NCI-H526 treated with DMSO at 0.1 percent for 48 hours (cell line): ENCODE data around the gene FMNL1.

Source experiments
- DNase-seq: peaks from one replicate; lab custom pipeline; 2025; lab: John Stamatoyannopoulos, UW

Gene FMNL1

GRCh38 chr17:45222289-45222995, 757 bp downstream of the FMNL1 start:
- DNase-seq, result no peak

- no peak for DNase-seq
Measured at GRCh38 chr17:45222996-45223538, 1.4 kb downstream of the FMNL1 start.

- DNase-seq, result no peak
Measured at GRCh38 chr17:45223539-45224528, 2.1 kb downstream of the FMNL1 start.

DNA sequence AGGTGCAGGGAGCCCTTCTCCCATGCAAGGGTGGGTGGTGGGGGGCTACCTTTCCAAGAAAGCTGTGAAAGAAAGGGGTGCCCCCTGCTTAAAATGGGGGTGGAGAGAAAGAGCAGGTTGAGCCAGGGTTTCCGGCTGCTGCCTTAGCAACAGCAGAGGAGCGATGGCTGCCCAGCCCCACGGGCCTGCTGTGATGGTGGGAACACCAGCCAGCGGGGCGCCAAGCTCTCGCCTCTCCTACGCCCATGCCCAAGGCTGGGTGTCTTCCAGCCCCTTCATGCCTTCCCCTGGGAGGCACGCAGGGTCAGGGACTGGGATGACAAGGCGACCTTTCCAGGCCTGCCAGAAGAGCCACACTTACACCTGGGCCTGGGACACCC, 3.0 kb downstream of the FMNL1 start:
- DNase-seq, result no peak

DNA sequence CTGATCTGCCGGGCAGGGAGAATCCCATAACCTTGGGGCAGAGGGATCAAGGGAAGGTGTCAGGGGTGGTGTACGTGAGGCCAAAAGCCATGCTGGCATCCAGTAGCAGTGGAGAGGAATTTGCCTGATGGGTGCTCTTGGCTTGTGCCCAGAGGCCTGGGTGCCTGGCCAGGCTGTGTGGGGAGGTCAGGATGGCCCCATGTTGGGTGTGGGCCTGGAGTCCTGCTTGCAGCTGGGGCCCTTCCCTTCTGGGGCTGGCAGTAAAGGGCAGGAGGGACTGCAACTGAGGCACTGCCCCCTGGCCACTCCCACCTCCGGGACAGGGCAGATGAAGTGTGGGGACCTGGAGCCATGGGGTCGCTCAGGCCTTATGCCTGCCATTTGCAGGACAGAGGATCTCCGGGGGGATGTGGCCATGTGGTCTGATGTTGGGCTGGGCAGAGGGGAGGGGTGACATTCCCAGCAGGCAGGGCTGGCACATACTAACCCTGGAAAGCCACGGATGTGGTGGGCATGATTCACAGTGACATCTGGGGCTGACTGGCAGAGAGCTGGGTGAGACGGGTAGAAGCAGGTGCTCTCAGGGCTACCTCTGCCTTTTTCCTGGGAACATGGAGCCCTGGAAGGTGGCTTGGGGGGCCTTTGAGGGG, 3.5 kb downstream of the FMNL1 start:
- DNase-seq, result no peak

DNA sequence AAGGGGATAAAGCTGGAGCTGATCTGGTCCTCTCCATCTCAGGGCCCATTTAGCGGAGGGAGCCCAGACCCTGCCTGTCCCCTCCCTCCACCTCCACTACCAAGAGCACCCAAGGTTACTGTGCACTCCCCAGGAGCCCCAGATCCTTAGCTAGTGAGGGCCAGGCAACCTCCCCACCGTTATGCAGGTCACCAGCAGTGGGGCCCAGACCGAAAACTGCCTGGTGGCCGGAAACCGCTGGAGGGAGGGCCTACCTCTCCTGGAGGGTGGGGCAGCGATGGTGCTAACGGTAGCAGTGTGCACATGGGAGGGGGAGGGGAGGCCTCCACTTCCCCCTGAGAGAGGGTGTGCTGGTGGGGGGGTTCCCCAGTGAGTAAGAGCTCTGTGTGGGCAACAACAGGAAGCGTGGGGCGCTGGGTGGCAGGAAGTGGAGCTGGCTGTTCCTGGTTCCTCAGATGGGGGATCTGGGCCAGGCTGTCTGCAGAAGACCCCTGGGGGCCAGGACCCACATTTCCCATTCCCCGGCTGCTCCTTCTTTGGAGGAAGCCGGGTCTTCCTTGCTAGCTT, 4.4 kb downstream of the FMNL1 start:
- no peak for DNase-seq

DNA sequence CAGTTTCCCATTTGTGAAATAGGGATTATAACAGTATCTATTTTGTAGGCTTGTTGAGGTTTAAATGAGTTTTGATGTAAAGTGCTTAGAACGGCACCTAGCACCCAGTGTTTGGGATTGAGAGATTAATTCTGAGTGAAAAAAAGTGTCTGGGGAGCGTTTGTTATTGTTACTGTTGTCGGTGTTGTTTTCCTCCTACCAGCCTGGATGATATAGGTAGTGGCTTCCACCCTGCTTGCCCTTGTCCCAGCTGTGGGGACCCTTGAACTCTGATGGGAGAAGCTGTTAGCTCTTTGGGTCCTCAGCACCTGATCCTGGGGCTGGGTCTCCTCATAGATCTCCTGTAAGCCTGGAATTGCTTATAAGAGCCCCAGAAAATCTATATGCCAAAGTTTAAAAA, 4.9 kb downstream of the FMNL1 start:
- DNase-seq, result no peak

GRCh38 chr17:45227101-45227925, 5.6 kb downstream of the FMNL1 start:
- DNase-seq, result no peak

GRCh38 chr17:45227926-45228762, 6.5 kb downstream of the FMNL1 start:
- DNase-seq, result no peak

- no peak for DNase-seq
Measured at GRCh38 chr17:45228763-45229539, 7.3 kb downstream of the FMNL1 start.

DNA sequence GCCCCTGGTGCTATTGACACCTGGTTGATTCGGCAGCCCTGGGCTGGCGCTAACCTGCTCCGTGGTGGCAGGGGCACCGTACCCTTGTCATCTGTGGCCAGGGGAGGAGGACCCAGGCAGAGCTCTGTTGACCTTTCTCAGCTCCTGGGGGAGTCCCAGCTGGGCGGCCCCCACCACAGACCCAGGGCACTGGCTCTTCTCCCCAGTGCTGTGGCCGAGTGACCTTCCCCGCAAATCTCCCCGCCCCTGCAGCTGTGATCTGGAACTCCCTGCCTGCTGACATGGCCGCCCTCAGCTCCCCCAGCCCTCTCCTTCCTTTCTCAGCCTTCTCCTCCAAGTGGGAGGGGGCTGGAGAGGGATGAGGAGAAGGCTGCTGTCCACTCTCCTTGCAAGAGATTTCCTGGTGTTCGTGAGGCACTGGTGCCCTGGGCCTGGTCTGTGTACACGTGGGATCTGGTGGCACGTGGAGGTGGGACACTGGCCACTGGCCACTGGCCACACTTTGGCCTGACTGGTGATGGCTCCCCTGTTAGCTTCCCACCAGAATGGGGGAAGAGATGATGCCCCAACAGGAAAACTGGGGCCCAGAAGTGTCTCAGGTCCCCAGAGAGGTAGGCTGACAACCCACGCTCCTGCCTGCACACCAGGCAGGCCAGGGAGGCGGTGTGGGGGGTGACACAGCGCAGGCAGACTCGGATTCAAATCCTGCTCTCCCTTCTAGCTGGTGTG, 8.2 kb downstream of the FMNL1 start:
- DNase-seq, result no peak

DNA sequence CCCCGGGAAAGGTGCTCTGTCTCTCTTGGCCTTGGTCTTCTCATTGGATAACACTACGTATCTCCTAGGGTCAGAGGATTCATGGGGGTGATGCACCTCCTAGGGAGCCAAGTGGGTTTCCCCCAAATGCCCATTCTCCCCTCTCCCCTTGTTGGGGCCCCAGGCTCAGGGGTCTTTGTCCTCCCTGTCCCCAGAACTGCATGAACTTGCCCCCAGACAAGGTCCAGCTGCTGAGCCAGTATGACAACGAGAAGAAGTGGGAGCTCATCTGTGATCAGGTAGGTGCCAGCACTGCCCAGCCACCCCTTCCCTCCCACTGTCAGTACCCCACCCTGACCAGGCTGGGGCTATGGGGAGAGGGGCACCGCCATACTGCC, 8.7 kb downstream of the FMNL1 start:
- no peak for DNase-seq

DNA sequence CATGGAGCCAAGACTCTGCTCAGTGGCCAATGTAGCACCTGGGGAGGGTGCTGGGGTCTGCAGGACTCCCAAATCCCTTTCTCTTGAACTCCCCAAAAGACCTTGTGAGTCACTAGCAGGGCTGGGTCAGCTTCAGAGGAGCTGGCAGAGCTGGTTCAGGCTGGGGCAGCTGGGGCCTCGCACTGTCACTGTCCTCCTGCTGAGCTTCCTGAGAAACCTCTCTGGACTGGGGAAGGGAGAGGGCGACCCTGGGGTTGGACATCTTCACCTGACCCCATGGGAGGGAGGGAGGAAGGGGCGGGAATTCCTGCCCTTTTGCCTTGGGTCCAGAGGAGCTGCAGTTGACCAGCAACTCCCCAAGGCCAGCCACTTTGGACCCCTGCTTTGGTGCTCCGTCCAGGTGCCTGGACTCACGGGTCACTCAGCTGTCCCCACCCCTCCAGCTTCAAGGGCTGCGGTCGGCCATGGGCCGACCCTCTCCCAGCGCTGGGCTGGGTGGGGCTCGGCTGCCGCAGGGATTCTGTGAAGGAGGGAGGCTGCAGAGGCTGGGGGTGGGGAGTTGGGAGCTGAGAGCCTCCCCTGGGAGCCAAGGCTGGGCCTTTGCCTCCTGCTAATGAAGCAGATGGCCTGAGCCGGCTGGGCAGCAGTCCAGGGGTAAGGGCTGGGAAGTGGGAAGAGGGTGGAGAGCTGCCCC, 9.2 kb downstream of the FMNL1 start:
- no peak for DNase-seq

DNA sequence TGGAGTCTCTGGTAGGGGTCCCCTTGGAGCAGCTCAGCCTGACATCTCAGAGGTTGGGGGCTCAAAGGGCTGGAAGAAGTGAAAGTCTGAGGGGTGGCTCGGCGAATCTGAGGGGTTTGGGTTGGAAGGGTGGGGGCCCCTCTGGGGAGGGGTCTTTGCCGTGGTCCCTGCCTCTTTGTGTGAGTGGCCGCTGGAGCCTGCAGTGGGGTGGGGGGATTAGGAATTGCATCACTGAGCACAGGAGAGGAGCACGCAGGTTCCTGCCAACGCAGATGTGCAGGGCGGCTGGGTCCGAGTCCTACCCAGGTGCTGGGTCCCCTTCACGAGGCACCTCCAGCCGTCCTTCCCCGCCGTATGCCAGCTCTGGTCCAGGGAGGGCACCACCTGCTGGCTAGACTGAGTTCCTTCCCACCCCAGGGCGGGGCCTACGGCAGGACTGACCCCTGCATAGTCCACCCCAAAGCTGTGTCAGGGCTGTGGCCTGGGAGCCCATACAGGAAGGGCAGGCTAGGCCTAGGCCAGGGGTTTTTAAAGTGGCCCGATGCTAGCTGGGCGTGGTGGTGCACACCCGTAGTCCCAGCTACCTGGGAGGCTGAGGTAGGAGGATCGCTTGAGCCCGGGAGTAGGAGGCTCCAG, 9.9 kb downstream of the FMNL1 start:
- DNase-seq, result no peak

DNA sequence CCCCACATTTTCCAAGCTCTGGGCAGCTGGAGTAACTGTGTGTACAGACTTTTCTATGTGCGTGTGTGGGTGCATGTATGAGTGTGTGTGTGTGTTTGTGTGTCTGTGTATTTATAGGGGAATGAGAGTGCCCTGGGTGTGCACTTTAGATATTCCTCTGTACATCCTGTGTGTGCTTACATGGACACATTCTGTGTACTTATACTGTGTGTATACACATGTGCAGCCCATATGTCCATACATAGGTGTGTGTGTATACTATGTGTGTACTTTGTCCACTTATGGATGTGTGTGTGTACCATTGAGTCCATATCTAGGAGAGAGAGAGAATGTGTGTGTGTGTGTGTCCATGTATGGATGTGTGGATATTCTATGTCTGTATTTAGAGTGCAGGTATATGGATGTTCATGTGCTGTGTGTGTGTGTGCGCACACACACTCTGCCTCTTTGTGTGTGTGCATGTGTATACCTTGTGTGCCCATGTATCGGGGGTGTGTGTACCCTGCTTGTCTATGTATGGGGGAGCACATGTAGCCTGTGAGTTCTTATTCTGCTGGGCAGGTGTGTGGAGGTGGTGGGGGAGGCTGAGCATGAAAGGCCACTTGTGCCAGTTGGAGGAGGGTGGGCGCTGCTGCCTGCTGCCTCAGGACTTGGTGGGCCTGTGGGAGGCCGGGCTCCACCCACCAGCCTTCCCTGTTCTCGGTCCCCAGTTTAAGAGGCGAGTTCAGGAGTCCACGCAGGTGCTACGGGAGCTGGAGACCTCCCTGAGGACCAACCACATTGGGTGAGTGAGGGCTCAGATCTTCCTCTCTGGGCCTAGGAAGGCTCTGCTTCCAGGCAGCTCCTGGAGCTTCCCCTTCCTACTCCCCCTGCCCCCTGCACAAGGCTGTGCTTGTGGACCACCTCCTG, 11.1 kb downstream of the FMNL1 start:
- no peak for DNase-seq

- DNase-seq, result no peak
Measured at GRCh38 chr17:45233423-45233924, 11.8 kb downstream of the FMNL1 start.
